PC-3 (cell line): ENCODE results near the gene SEC62. TPM values are rescaled to one million over a fixed set of nuclear protein-coding genes. Genes with fewer than 3 reads are reported as not detected.

Experiments
- ATAC-seq: fragments of 200-7000 bp; cut with Tn5 transposase; 2 replicates; pipeline ENCODE4 v1.9.1; 2020; ENCODE audit warnings: mild to moderate bottlenecking, moderate library complexity
- BruUV-seq: library from RNA; stranded (reverse); fragments of 400-500 nt; replicated peaks from 2 replicates; lab custom pipeline; 2021; lab: Mats Ljungman, UMichigan
- CTCF ChIA-PET: fragments of 300-600 bp; sonication (Branson Sonifier 250); formaldehyde crosslinking; loops from one replicate; lab custom pipeline; 2022; ENCODE audit warnings: antibody characterized with exemption; lab: Charles Lee
- POLR2A ChIA-PET: fragments of 300-600 bp; sonication (Branson Sonifier 250); formaldehyde crosslinking; loops from one replicate; lab custom pipeline; 2022; ENCODE audit warnings: antibody characterized with exemption; ENCODE audit not compliant: unreplicated experiment; lab: Charles Lee
- DNase-seq: peaks from one replicate; pipeline ENCODE4 v3.0.0-alpha.2; 2015
- H2AFZ ChIP-seq: fragments of 300-600 bp; sonication (generic); 2 replicates; pipeline ENCODE4 v1.6.0; 2016; ENCODE audit warnings: antibody characterized with exemption, low read length
- H3F3A ChIP-seq: fragments of 300-600 bp; sonication (generic); one replicate; pipeline ENCODE4 v1.6.0; 2017; ENCODE audit warnings: antibody characterized with exemption, low read length, control low read depth, mild to moderate bottlenecking; ENCODE audit not compliant: unreplicated experiment
- H3K27ac ChIP-seq: fragments of 300-600 bp; sonication (generic); 2 replicates; pipeline ENCODE4 v1.5.1; 2016; ENCODE audit warnings: mild to moderate bottlenecking, low read length
- H3K27me3 ChIP-seq: fragments of 300-600 bp; sonication (generic); 2 replicates; pipeline ENCODE4 v1.6.1; 2016; ENCODE audit warnings: low read length, mixed read lengths
- H3K36me3 ChIP-seq: fragments of 300-600 bp; sonication (generic); 2 replicates; pipeline ENCODE4 v1.6.1; 2016; ENCODE audit warnings: low read depth, mixed run types, low read length, mixed read lengths
- H3K4me1 ChIP-seq: fragments of 300-600 bp; sonication (generic); 2 replicates; pipeline ENCODE4 v1.5.1; 2016; ENCODE audit warnings: low read length; ENCODE audit not compliant: insufficient read depth
- H3K4me2 ChIP-seq: fragments of 300-600 bp; sonication (generic); 2 replicates; pipeline ENCODE4 v1.6.0; 2016; ENCODE audit warnings: low read length
- H3K4me3 ChIP-seq: fragments of 300-600 bp; sonication (generic); 2 replicates; pipeline ENCODE4 v1.5.1; 2016; ENCODE audit warnings: mild to moderate bottlenecking, low read length, mixed read lengths
- H3K79me2 ChIP-seq: fragments of 300-600 bp; sonication (generic); 2 replicates; pipeline ENCODE4 v1.6.1; 2017; ENCODE audit warnings: low read length, mixed read lengths
- H3K9ac ChIP-seq: fragments of 300-600 bp; sonication (generic); 2 replicates; pipeline ENCODE4 v1.6.0; 2016; ENCODE audit warnings: mild to moderate bottlenecking, low read length
- H3K9me2 ChIP-seq: fragments of 300-600 bp; sonication (generic); replicated peaks from 2 replicates; pipeline ENCODE4 v1.6.1; 2016; ENCODE audit warnings: mixed run types, low read length, mixed read lengths
- H3K9me3 ChIP-seq: fragments of 300-600 bp; sonication (generic); 2 replicates; pipeline ENCODE4 v1.6.1; 2016; ENCODE audit warnings: low read length, mixed read lengths
- H4K20me1 ChIP-seq: fragments of 300-600 bp; sonication (generic); 2 replicates; pipeline ENCODE4 v1.6.1; 2016; ENCODE audit warnings: low read length, mixed read lengths
- CTCF ChIP-seq: fragments of 300-600 bp; sonication (generic); conservative IDR thresholded peaks from 2 replicates; pipeline ENCODE4 v1.5.1; 2017; ENCODE audit warnings: antibody characterized with exemption, low read depth, mild to moderate bottlenecking, low read length
- EZH2 ChIP-seq: fragments of 300-600 bp; sonication (generic); IDR thresholded peaks from one replicate; pipeline ENCODE4 v1.6.1; 2017; ENCODE audit warnings: antibody characterized with exemption, mild to moderate bottlenecking, low read length; ENCODE audit not compliant: unreplicated experiment
- EZH2phosphoT487 ChIP-seq: fragments of 300-600 bp; sonication (generic); IDR thresholded peaks from 2 replicates; pipeline ENCODE4 v1.6.1; 2018; ENCODE audit warnings: mild to moderate bottlenecking, antibody characterized with exemption, low read length, borderline replicate concordance
- intact Hi-C: fragments of 100-400 bp; cut with micrococcal nuclease; formaldehyde crosslinking; loops from 2 replicates; pipeline ENCODE4 v1.9.0; 2023
- total RNA-seq: library from RNA; depleted of rRNA; stranded (reverse); fragments of >200 nt; gene quantifications from 2 replicates; pipeline ENCODE4 v1.2.3, GENCODE V29; 2014

Gene SEC62
- total RNA-seq, 1 experiment from 2014 or later, result 31.8 TPM

- Histone ChIP-seq H3K27ac (no peak overlapping the region), H3K79me2 (no peaks in the 10 kb centered on the region), H3K27me3 (no peaks in the 10 kb centered on the region), H2AFZ (no peak overlapping the region), H3K4me1 (no peaks in the 10 kb centered on the region), H3K4me2 (no peak overlapping the region), H4K20me1 (no peaks in the 10 kb centered on the region), H3K9me2 (no peaks in the 10 kb centered on the region), H3K4me3 (no peak overlapping the region), H3K9ac (no peak overlapping the region), H3K9me3 (no peaks in the 10 kb centered on the region), H3F3A (no peaks in the 10 kb centered on the region), H3K36me3 (no peaks in the 10 kb centered on the region)
- ATAC-seq, result no peak
- TF ChIP-seq CTCF (no peak), EZH2 (no peak), EZH2phosphoT487 (no peak)
- BruUV-seq, result no TSS peak
- DNase-seq, result no peak
- intact Hi-C loops, result no loop called here
- ChIA-PET POLR2A (no interaction called here), CTCF (no interaction called here)
Observed at GRCh38 chr3:170000051-170000450, 33.4 kb downstream of the SEC62 start.

GRCh38 chr3:170002231-170002630 lies 35.6 kb downstream of the SEC62 start:
- ChIA-PET CTCF (no interaction called here), POLR2A (no interaction called here)
- no peak for TF ChIP-seq EZH2phosphoT487
- no peaks in the 10 kb centered on the region for H4K20me1 ChIP-seq
- intact Hi-C loops, result no loop called here
- H3K79me2 ChIP-seq, result no peaks in the 10 kb centered on the region
- no peak overlapping the region for H3K4me3 ChIP-seq
- H3K27me3 ChIP-seq, result no peaks in the 10 kb centered on the region
- no peaks in the 10 kb centered on the region for H3K9me2 ChIP-seq
- H3K9ac ChIP-seq, result no peak overlapping the region
- no peaks in the 10 kb centered on the region for H3K36me3 ChIP-seq
- no peak overlapping the region for H3K27ac ChIP-seq
- H3K4me2 ChIP-seq, result no peak overlapping the region
- H3F3A ChIP-seq, result no peaks in the 10 kb centered on the region
- no peak overlapping the region for H2AFZ ChIP-seq
- DNase-seq (no peak), ATAC-seq (no peak)
- no peaks in the 10 kb centered on the region for H3K4me1 ChIP-seq
- BruUV-seq, result no TSS peak
- no peaks in the 10 kb centered on the region for H3K9me3 ChIP-seq

GRCh38 chr3:170002879-170003278 lies 36.3 kb downstream of the SEC62 start:
- intact Hi-C loops, result no loop called here
- ChIA-PET CTCF (no interaction called here), POLR2A (no interaction called here)
- DNase-seq, result no peak
- no peak for ATAC-seq
- H3K27me3 ChIP-seq, result no peaks in the 10 kb centered on the region
- no peaks in the 10 kb centered on the region for H3K9me2 ChIP-seq
- H2AFZ ChIP-seq, result no peak overlapping the region
- no peaks in the 10 kb centered on the region for H3K9me3 ChIP-seq
- TF ChIP-seq CTCF (no peak), EZH2 (no peak), EZH2phosphoT487 (no peak)
- no peak overlapping the region for H3K27ac ChIP-seq
- H4K20me1 ChIP-seq, result no peaks in the 10 kb centered on the region
- no peaks in the 10 kb centered on the region for H3K36me3 ChIP-seq
- no peak overlapping the region for H3K9ac ChIP-seq
- no peak overlapping the region for H3K4me3 ChIP-seq
- H3K4me2 ChIP-seq, result no peak overlapping the region
- no peaks in the 10 kb centered on the region for H3K79me2 ChIP-seq
- H3K4me1 ChIP-seq, result no peaks in the 10 kb centered on the region
- no TSS peak for BruUV-seq
- H3F3A ChIP-seq, result no peaks in the 10 kb centered on the region
